HUES48 (cell line): ENCODE data around the gene NPAS3.

ENCODE experiments used
- H3K27ac ChIP-seq: one replicate; pipeline ENCODE4 v1.7.0; 2013; ENCODE audit warnings: low read depth, low read length, inconsistent platforms
- H3K27me3 ChIP-seq: 2 replicates; pipeline ENCODE4 v1.6.1; 2013; ENCODE audit warnings: mild to moderate bottlenecking, low read length; ENCODE audit not compliant: control insufficient read depth, insufficient read depth
- H3K36me3 ChIP-seq: 2 replicates; pipeline ENCODE4 v1.6.1; 2013; ENCODE audit warnings: low read length; ENCODE audit not compliant: control insufficient read depth, insufficient read depth
- H3K4me1 ChIP-seq: 2 replicates; pipeline ENCODE4 v1.6.1; 2013; ENCODE audit warnings: mild to moderate bottlenecking, low read length; ENCODE audit not compliant: control insufficient read depth, insufficient read depth
- H3K4me3 ChIP-seq: 2 replicates; pipeline ENCODE4 v1.5.1; 2013; ENCODE audit warnings: mild to moderate bottlenecking, low read depth, low read length
- H3K9ac ChIP-seq: 2 replicates; pipeline ENCODE4 v1.6.1; 2013; ENCODE audit warnings: mild to moderate bottlenecking, low read depth, low read length, moderate library complexity
- H3K9me3 ChIP-seq: 2 replicates; pipeline ENCODE4 v1.6.1; 2013; ENCODE audit warnings: low read length; ENCODE audit not compliant: control insufficient read depth, insufficient read depth

Gene NPAS3

DNA sequence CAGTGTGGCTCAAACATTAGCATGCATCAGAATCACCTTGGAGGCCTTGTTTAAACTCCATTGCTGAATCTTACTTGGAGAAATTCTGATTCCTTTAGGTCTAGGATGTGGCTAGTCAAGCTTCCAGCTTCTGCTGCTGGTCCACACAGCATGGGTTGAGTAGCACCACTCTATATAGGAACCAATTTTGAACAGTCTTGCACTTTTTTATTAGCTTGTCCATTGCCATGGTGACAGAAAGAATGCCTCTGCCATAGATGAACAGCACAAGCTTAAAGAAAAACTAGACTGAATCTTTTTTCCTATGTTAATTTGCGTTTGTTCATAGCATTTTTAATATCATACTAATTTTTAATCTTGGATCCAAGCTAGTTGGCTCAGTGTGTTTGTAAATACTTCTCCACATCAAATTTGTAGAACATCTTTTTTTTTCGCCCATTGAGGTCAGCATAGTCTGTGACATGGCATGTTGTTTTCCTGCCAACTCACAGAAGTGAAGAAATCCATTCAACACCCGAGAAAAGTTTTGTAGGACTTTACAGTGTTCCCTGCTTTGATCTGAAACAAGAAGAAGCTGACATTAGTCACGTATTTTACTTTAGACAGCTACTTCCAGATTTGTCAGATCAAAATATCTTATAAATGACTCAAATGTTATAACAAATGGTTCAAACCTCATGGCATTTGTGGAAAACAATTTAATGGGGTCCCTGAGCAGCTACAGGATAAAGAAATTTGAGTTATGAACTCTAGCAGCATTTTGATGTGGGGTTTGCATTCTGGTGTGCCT lies 573.4 kb downstream of the NPAS3 start:
- Histone ChIP-seq H3K9me3 (no peaks in the 10 kb centered on the region), H3K9ac (no peak overlapping the region), H3K27ac (no peak overlapping the region), H3K4me1 (peaks cover 3% of the 10 kb centered on the region; the same call in 1 of the 2 replicates), H3K27me3 (no peaks in the 10 kb centered on the region), H3K36me3 (no peaks in the 10 kb centered on the region), H3K4me3 (no peak overlapping the region)

DNA sequence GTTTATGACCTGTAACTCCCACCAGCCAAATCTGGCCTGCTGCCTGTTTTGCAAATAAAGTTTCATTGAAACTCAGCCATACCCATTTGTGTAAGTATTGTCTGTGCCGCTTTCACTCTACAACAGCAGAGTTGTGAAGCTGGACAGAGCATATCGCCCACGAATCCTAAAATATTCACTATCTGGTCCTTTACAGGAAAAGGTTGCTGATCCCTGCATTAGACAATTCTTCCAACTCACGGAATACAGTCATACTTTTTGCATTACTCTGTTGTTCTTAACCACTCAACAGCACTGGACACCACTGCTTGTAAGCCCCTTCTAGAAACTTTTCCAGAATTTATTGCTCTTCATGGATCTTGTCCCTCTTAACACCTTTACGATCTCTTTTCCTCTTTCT lies 576.8 kb downstream of the NPAS3 start:
- H3K9ac ChIP-seq: no peak overlapping the region
- H3K36me3 ChIP-seq: no peaks in the 10 kb centered on the region
- no peaks in the 10 kb centered on the region for H3K9me3 ChIP-seq
- H3K27ac ChIP-seq: no peak overlapping the region
- H3K27me3 ChIP-seq: no peaks in the 10 kb centered on the region
- no peak overlapping the region for H3K4me3 ChIP-seq
- H3K4me1 ChIP-seq: peaks cover 3% of the 10 kb centered on the region; the same call in 1 of the 2 replicates

DNA sequence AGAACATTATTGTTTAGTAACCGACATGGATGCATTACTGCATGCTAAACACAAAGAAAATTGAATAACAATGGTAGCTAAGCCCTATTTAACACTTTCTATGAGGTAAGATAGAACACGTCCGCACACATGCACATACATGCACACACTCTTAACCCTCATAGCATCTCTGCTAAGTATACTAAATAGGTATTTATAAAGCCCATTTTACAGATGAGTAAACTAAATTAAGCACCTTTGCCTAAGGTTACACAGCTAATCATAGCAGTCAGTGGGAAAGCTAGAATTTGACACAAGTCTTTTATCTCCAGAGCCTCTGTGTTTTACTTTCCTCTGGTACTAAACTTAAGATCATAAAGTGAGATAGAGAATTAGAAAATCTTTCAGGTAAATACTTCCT lies 577.2 kb downstream of the NPAS3 start:
- no peak overlapping the region for H3K9ac ChIP-seq
- peaks cover 3% of the 10 kb centered on the region; the same call in 1 of the 2 replicates for H3K4me1 ChIP-seq
- no peak overlapping the region for H3K4me3 ChIP-seq
- no peak overlapping the region for H3K27ac ChIP-seq
- H3K36me3 ChIP-seq: no peaks in the 10 kb centered on the region
- no peaks in the 10 kb centered on the region for H3K27me3 ChIP-seq
- H3K9me3 ChIP-seq: no peaks in the 10 kb centered on the region

DNA sequence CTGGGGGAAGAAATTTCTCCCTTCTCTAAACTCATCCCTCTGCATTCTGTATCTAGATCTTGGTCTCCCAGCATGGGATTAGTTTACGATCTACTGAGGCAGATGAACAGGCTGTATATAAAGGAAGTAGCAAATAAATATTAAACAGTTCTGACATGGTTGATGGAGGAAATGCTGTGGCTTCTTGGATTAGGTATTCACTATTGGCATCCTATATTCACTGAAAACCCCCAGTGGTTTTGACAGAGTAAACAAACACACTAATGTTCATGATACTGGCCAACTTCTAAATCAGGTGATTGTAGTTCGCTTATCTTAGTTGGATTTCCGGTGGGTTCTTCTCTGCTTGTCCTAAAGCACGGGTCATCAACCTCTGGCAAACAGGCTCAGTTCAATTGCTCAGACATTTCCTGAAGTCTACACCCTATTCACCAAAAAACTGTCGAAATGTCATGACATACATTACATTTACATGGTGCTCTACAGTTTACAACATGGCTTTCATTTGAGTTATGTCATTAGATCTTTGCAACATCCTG lies 578.3 kb downstream of the NPAS3 start:
- no peak overlapping the region for H3K9ac ChIP-seq
- no peaks in the 10 kb centered on the region for H3K9me3 ChIP-seq
- peaks cover 3% of the 10 kb centered on the region; the same call in 1 of the 2 replicates for H3K4me1 ChIP-seq
- H3K27ac ChIP-seq: no peak overlapping the region
- no peaks in the 10 kb centered on the region for H3K36me3 ChIP-seq
- no peaks in the 10 kb centered on the region for H3K27me3 ChIP-seq
- H3K4me3 ChIP-seq: no peak overlapping the region

DNA sequence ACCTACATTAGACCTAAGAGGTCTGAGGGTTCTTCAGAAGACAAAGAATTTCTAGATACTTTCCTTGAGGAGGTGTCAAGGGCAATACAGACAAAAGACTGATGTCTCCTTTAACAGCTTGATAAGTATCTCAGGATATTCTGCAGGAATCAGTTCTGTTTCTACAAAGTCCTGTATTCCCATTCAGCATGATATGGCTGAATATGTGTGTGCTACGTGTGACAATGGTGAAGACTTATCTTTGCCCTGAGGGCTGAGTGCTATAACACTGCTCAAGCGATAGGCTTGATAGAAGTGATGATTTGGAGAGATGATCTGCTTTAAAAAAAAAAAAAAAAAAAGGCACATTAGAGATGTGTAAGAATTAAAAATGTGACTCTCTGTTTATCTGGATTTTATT lies 582.5 kb downstream of the NPAS3 start:
- no peaks in the 10 kb centered on the region for H3K36me3 ChIP-seq
- no peak overlapping the region for H3K27ac ChIP-seq

DNA sequence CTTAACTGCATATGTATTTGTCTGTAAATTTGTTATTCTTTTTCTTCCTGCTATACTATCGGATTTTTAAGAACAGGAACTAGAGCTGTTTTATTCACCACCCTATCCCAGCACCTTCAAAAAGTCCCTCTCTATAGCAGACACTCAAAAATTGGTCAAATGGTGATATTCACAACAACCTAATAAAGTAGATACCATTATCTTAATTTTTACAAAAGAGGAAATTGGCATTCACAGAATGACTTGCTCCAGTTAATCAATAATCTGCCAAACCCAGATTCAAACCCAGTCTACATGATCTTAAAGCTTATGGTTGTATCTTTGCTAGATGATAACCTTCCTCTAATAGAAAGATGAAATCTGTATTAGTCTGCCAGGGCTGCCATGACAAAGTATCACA lies 585.6 kb downstream of the NPAS3 start:
- Histone ChIP-seq H3K9me3 (no peaks in the 10 kb centered on the region), H3K4me3 (no peak overlapping the region), H3K27ac (no peak overlapping the region), H3K4me1 (no peaks in the 10 kb centered on the region), H3K36me3 (no peaks in the 10 kb centered on the region), H3K9ac (no peak overlapping the region), H3K27me3 (no peaks in the 10 kb centered on the region)

More for the DNA sequence above, 582.5 kb downstream of the NPAS3 start:
- no peaks in the 10 kb centered on the region for H3K9me3 ChIP-seq
- H3K27me3 ChIP-seq: no peaks in the 10 kb centered on the region
- peaks cover 1% of the 10 kb centered on the region; the same call in 1 of the 2 replicates for H3K4me1 ChIP-seq
- no peak overlapping the region for H3K4me3 ChIP-seq
- no peak overlapping the region for H3K9ac ChIP-seq

DNA sequence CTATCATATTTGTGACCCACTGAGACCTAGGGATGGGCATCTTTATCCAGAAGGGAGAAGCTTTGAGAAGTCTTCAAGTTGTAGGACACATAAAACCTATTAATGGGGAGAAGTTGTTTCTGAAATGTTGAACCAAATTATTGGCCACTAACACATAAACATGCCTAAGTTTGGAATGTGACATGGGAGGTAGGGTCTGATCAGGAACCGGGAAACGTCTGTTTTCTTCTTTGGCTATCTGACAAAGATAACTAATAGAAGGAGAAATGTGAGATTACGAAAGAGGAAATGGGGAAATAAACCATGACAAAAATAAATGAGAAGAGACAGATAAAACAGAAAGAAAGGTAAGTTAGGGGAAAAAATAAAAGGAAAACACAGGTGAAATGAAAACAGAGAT lies 586.9 kb downstream of the NPAS3 start:
- no peaks in the 10 kb centered on the region for H3K9me3 ChIP-seq
- H3K4me1 ChIP-seq: no peaks in the 10 kb centered on the region
- H3K27me3 ChIP-seq: no peaks in the 10 kb centered on the region
- H3K9ac ChIP-seq: no peak overlapping the region
- no peak overlapping the region for H3K4me3 ChIP-seq
- no peak overlapping the region for H3K27ac ChIP-seq
- H3K36me3 ChIP-seq: no peaks in the 10 kb centered on the region

DNA sequence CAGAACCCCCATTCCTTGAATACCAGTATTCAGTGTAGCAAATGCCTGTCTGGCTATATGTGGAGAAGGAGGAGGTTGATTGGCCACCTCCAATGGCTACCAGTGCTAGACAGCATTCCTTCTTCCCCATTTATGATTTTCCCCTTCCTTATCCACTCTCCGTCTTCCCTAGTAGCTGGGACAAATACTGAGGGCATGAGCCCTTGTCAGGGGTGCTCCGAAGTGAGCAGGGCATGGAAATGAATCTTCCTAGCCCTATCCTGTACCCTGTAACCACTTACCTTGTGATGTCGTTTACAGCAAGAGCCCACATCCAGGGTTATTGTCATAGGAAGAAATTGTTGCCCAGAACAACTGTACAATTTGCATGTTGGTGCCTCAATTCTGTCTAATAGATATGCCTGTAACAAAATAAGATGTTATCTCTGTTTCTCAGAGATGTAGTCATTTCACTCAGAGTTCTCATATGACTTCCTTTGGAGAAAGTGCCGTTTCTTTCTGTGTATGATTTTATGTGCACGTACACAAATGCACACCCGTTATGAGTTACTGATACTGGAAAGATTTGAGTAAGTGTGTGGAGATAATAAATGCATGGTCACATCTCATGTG lies 588.5 kb downstream of the NPAS3 start:
- Histone ChIP-seq H3K27ac (no peak overlapping the region), H3K9ac (no peak overlapping the region), H3K27me3 (no peaks in the 10 kb centered on the region), H3K9me3 (no peaks in the 10 kb centered on the region), H3K4me3 (no peak overlapping the region), H3K36me3 (no peaks in the 10 kb centered on the region), H3K4me1 (no peaks in the 10 kb centered on the region)

DNA sequence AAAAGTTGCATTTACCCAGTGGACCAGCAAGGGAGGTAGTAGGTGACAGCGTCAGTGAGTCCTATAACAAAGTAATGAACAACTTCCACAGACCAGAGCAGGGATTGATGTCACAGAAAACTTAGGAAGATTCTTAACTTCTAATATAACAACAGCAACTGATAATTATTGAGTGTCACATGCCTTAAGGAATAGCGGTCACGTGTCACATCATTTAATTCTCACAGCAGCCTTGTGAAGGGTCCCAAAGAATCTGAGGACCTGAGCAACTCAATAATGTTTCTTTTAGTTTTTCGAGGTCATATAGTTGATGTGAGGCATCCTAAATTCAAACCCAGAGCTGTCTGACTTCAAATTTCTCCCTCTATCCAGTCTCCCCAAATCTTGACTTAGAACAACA lies 590.0 kb downstream of the NPAS3 start:
- 0 out of 2 replicates have a peak, but pooled peaks cover 5% of the 10 kb centered on the region for H3K4me1 ChIP-seq
- no peak overlapping the region for H3K4me3 ChIP-seq
- no peaks in the 10 kb centered on the region for H3K27me3 ChIP-seq
- H3K9ac ChIP-seq: no peak overlapping the region
- H3K27ac ChIP-seq: no peak overlapping the region
- no peaks in the 10 kb centered on the region for H3K36me3 ChIP-seq
- H3K9me3 ChIP-seq: no peaks in the 10 kb centered on the region

DNA sequence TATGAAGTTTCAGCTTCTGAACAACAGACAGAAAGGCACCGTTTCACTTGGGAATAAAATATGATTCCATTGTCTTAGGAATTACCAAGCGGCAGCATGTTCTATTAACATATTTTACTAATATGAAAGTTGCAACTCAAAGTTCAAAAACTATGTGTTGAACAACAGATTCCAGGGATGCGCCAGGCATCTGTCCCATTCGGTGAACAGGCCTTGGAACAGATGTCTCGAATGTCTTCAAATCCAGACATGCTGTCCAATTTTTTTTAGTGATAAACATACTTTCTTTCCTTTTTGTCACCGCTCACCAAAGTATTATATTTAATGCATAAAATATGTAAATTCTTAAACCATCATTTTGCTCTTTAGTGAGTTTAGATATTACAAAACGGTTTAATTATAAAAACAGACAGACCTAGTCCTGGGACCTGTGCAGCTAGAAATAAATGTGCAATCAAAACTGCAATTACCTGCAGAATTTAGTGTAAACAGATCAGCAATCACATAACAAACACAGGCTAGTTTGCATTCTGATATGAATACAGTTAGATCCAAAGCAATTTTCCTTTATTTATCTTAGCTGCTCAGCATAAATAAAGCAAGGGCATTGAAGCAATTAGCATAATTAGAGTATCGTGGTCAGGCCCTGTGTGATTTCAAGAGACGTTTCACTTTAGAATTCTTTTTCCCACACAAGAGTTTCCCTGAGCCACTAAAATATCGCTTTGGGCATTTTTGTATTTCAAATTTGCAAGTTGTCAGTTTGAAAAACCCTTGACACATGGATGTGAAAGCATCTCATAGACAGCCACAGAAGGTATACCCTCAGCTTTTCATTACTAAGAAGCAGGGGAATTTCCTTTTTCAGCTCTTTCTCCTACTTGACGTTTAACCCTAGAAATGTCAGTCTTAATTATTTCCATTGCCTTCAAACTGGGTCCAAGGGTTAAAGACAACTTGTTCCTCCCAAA lies 591.4 kb downstream of the NPAS3 start:
- no peak overlapping the region for H3K27ac ChIP-seq
- no peak overlapping the region for H3K9ac ChIP-seq
- no peak overlapping the region for H3K4me3 ChIP-seq
- no peaks in the 10 kb centered on the region for H3K27me3 ChIP-seq
- H3K4me1 ChIP-seq: 0 out of 2 replicates have a peak, but pooled peaks cover 5% of the 10 kb centered on the region
- H3K36me3 ChIP-seq: no peaks in the 10 kb centered on the region
- no peaks in the 10 kb centered on the region for H3K9me3 ChIP-seq
